IMR-90 (cell line): ENCODE results near the gene HKDC1. TPM values are rescaled to one million over a fixed set of nuclear protein-coding genes. Genes with fewer than 3 reads are reported as not detected.

Experiments
- ATAC-seq: fragments of 200-7000 bp; cut with Tn5 transposase; 2 replicates; pipeline ENCODE4 v1.9.1; 2020; ENCODE audit warnings: low read depth, mild to moderate bottlenecking, moderate library complexity
- BruUV-seq: library from RNA; stranded (reverse); fragments of 400-500 nt; replicated peaks from 2 replicates; lab custom pipeline; 2021; lab: Mats Ljungman, UMichigan
- CTCF ChIA-PET: fragments of 300-600 bp; formaldehyde crosslinking; extraction: SDS; loops from one replicate; lab custom pipeline; 2021; ENCODE audit warnings: antibody characterized with exemption; lab: Yijun Ruan, JAX
- POLR2A ChIA-PET: fragments of 300-600 bp; sonication (Branson Sonifier 250); formaldehyde crosslinking; loops from one replicate; lab custom pipeline; 2022; ENCODE audit warnings: antibody characterized with exemption; ENCODE audit not compliant: unreplicated experiment; lab: Charles Lee
- DNase-seq: peaks from one replicate; pipeline ENCODE4 v3.0.0; 2013
- H2AFZ ChIP-seq: replicated peaks from 2 replicates; pipeline ENCODE3; 2013; ENCODE audit warnings: low read length, mild to moderate bottlenecking; ENCODE audit not compliant: poor library complexity
- H2AK5ac ChIP-seq: 2 replicates; pipeline ENCODE4 v1.6.1; 2013; ENCODE audit warnings: low read depth, low read length, inconsistent platforms
- H2AK9ac ChIP-seq: replicated peaks from 2 replicates; pipeline ENCODE3; 2013; ENCODE audit warnings: mild to moderate bottlenecking, low read depth, low read length, moderate library complexity; ENCODE audit not compliant: poor library complexity
- H2BK120ac ChIP-seq: 2 replicates; pipeline ENCODE4 v1.6.1; 2013; ENCODE audit warnings: low read depth, low read length, inconsistent platforms
- H2BK15ac ChIP-seq: 3 replicates; pipeline ENCODE4 v1.6.1; 2013; ENCODE audit warnings: low read depth, low read length, inconsistent platforms
- H2BK20ac ChIP-seq: 2 replicates; pipeline ENCODE4 v1.6.1; 2013; ENCODE audit warnings: low read depth, mild to moderate bottlenecking, inconsistent platforms, low read length, moderate library complexity
- H2BK5ac ChIP-seq: 2 replicates; pipeline ENCODE4 v1.6.1; 2013; ENCODE audit warnings: mild to moderate bottlenecking, low read depth, low read length, inconsistent platforms; ENCODE audit not compliant: poor library complexity, severe bottlenecking
- H3K14ac ChIP-seq: replicated peaks from 2 replicates; pipeline ENCODE4 v1.6.1; 2013; ENCODE audit warnings: low read depth, low read length, inconsistent platforms
- H3K18ac ChIP-seq: 2 replicates; pipeline ENCODE4 v1.6.1; 2013; ENCODE audit warnings: low read depth, low read length, control low read depth
- H3K23ac ChIP-seq: 2 replicates; pipeline ENCODE4 v1.6.1; 2013; ENCODE audit warnings: low read depth, low read length, inconsistent platforms
- H3K27ac ChIP-seq: 2 replicates; pipeline ENCODE4 v1.5.1; 2013; ENCODE audit warnings: mild to moderate bottlenecking, control low read depth, low read length; ENCODE audit not compliant: insufficient read depth
- H3K27me3 ChIP-seq: 2 replicates; pipeline ENCODE4 v1.6.1; 2013; ENCODE audit warnings: low read length; ENCODE audit not compliant: control insufficient read depth, insufficient read depth
- H3K36me3 ChIP-seq: 2 replicates; pipeline ENCODE4 v1.6.1; 2013; ENCODE audit warnings: low read length, mixed read lengths; ENCODE audit not compliant: control insufficient read depth, insufficient read depth
- H3K4ac ChIP-seq: 2 replicates; pipeline ENCODE4 v1.6.1; 2013; ENCODE audit warnings: low read depth, low read length, inconsistent platforms
- H3K4me1 ChIP-seq: 2 replicates; pipeline ENCODE4 v1.6.1; 2013; ENCODE audit warnings: low read length, mixed read lengths; ENCODE audit not compliant: control insufficient read depth, insufficient read depth
- H3K4me2 ChIP-seq: 2 replicates; pipeline ENCODE4 v1.6.1; 2013; ENCODE audit warnings: low read depth, mild to moderate bottlenecking, control low read depth, low read length, moderate library complexity
- H3K4me3 ChIP-seq: 2 replicates; pipeline ENCODE4 v1.5.1; 2013; ENCODE audit warnings: low read depth, mild to moderate bottlenecking, control low read depth, low read length, moderate library complexity; ENCODE audit not compliant: insufficient read depth
- H3K56ac ChIP-seq: 2 replicates; pipeline ENCODE4 v1.6.1; 2013; ENCODE audit warnings: low read length, inconsistent platforms; ENCODE audit not compliant: insufficient read depth; ENCODE audit errors: extremely low read depth
- H3K79me1 ChIP-seq, 2 experiments: 2 replicates each; pipeline ENCODE4 v1.6.1; 2013; ENCODE audit warnings: low read length in 2 of 2, inconsistent platforms in 1 of 2, low read depth in 1 of 2
- H3K9ac ChIP-seq: 2 replicates; pipeline ENCODE4 v1.6.1; 2013; ENCODE audit warnings: low read depth, low read length, control low read depth
- H3K9me1 ChIP-seq: 2 replicates; pipeline ENCODE4 v1.6.1; 2013; ENCODE audit warnings: low read length, inconsistent platforms; ENCODE audit not compliant: insufficient read depth
- H3K9me3 ChIP-seq: 2 replicates; pipeline ENCODE4 v1.6.1; 2013; ENCODE audit warnings: low read length; ENCODE audit not compliant: control insufficient read depth, insufficient read depth
- H4K20me1 ChIP-seq: 2 replicates; pipeline ENCODE4 v1.6.1; 2013; ENCODE audit warnings: low read length, inconsistent platforms; ENCODE audit not compliant: insufficient read depth
- H4K5ac ChIP-seq: 2 replicates; pipeline ENCODE4 v1.6.1; 2013; ENCODE audit warnings: mild to moderate bottlenecking, low read depth, low read length, control low read depth
- H4K8ac ChIP-seq, 2 experiments: 2 replicates each; pipeline ENCODE4 v1.6.1; 2013; ENCODE audit warnings: low read depth in 2 of 2, low read length in 2 of 2, control low read depth in 1 of 2, inconsistent platforms in 1 of 2
- H4K91ac ChIP-seq: 2 replicates; pipeline ENCODE4 v1.6.1; 2013; ENCODE audit warnings: low read depth, low read length, inconsistent platforms; ENCODE audit not compliant: insufficient read depth
- RAD21 ChIP-seq: IDR thresholded peaks from 2 replicates; pipeline ENCODE4 v1.6.1; 2012; ENCODE audit warnings: low read length, improper control_type of control experiment
- RCOR1 ChIP-seq: IDR thresholded peaks from 2 replicates; pipeline ENCODE4 v1.6.1; 2012; ENCODE audit warnings: mild to moderate bottlenecking, low read length, improper control_type of control experiment; ENCODE audit not compliant: insufficient replicate concordance
- WGBS, 2 experiments: methylation state at CpG; one replicate each; pipeline versions ENCODE4 v1.1.5 to v1.1.7; 2013; ENCODE audit warnings: missing lambda C conversion rate in 2 of 2; ENCODE audit not compliant: insufficient read length in 1 of 2; ENCODE audit errors: extremely low coverage in 2 of 2; 5-methylcytosine and 5-hydroxymethylcytosine counted together
- dilution Hi-C: fragments of 300-500 bp; cut with HindIII; formaldehyde crosslinking; loops from one replicate; pipeline ENCODE4 v1.14.3; 2018; ENCODE audit warnings: low sequenced_read_pairs; ENCODE audit not compliant: unreplicated experiment
- in situ Hi-C: fragments of 300-500 bp; cut with MboI; formaldehyde crosslinking; loops from 3 replicates; pipeline ENCODE4 v1.14.3; 2019; ENCODE audit warnings: low sequenced_read_pairs, inconsistent platforms, mixed read lengths
- intact Hi-C: fragments of 100-400 bp; cut with micrococcal nuclease; formaldehyde crosslinking; loops from 2 replicates; pipeline ENCODE4 v1.10.0; 2022
- polyA plus RNA-seq, 3 experiments: library from polyadenylated mRNA; depleted of rRNA; stranded (reverse); fragments of >200 nt; gene quantifications; 2 replicates each; pipeline ENCODE4 v1.2.3, GENCODE V29; 2012; ENCODE audit warnings: low replicate concordance in 1 of 3
- total RNA-seq: library from RNA; depleted of rRNA; stranded (reverse); fragments of >200 nt; gene quantifications from 2 replicates; pipeline ENCODE4 v1.2.3, GENCODE V29; 2012
- TF ChIP-seq, protein P1 (sequence below): conservative IDR thresholded peaks from 2 replicates; pipeline ENCODE4 v1.5.1; 2012; ENCODE audit warnings: mild to moderate bottlenecking, low read depth, low read length, improper control_type of control experiment
- TF ChIP-seq, protein P2 (sequence below): fragments of 150-350 bp; IDR thresholded peaks from 2 replicates; pipeline ENCODE4 v1.6.1; 2017; ENCODE audit warnings: mild to moderate bottlenecking, antibody characterized with exemption, low read length, low read depth

HKDC1 gene
- total and polyA plus RNA-seq, 2 of the 4 experiments (the other 2 are of a cell fraction), result under 0.01 to 0.03 TPM

DNA sequence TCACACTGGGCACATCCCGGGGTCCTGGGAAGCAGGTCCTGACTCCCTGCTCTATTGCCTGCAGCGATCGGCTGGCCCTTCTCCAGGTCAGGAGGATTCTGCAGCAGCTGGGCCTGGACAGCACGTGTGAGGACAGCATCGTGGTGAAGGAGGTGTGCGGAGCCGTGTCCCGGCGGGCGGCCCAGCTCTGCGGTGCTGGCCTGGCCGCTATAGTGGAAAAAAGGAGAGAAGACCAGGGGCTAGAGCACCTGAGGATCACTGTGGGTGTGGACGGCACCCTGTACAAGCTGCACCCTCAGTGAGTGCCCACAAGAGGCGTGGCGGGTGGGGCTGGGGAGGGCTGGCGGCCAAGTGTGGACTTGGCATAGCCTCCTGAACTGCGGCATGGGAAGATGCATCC is 45.4 kb downstream of the HKDC1 start:
- intact Hi-C loops (loop anchor here (5.0 kb wide), 1 partner anchor 42 kb away; no protein-coding TSS in a partner anchor), in situ Hi-C loops (no loop called here), dilution Hi-C loops (no loop called here)
- WGBS, 2 experiments, result 82% methylated on average over 4 of the region's 17 CpGs; no CpG with 5 or more reads in 1 of the 2 experiments
- no peaks in the 10 kb centered on the region for H3K4me1 ChIP-seq
- no peak overlapping the region for H2AK5ac ChIP-seq
- POLR2A ChIA-PET, result no interaction called here
- H3K23ac ChIP-seq, result no peak overlapping the region
- no peak overlapping the region for H4K8ac ChIP-seq
- H3K9me3 ChIP-seq, result no peaks in the 10 kb centered on the region
- no peaks in the 10 kb centered on the region for H3K79me1 ChIP-seq
- BruUV-seq, result no TSS peak
- H3K4me2 ChIP-seq, result no peak overlapping the region
- no peak overlapping the region for H2BK20ac ChIP-seq
- H2BK120ac ChIP-seq, result no peak overlapping the region
- H2AFZ ChIP-seq, result no peak overlapping the region
- no peak overlapping the region for H2BK15ac ChIP-seq
- no peak overlapping the region for H3K27ac ChIP-seq
- no peaks in the 10 kb centered on the region for H3K36me3 ChIP-seq
- H4K91ac ChIP-seq, result no peak overlapping the region
- H3K14ac ChIP-seq, result no peak overlapping the region
- no peak overlapping the region for H3K56ac ChIP-seq
- no peak overlapping the region for H3K18ac ChIP-seq
- no peak overlapping the region for H2AK9ac ChIP-seq
- TF ChIP-seq, protein P1, sequence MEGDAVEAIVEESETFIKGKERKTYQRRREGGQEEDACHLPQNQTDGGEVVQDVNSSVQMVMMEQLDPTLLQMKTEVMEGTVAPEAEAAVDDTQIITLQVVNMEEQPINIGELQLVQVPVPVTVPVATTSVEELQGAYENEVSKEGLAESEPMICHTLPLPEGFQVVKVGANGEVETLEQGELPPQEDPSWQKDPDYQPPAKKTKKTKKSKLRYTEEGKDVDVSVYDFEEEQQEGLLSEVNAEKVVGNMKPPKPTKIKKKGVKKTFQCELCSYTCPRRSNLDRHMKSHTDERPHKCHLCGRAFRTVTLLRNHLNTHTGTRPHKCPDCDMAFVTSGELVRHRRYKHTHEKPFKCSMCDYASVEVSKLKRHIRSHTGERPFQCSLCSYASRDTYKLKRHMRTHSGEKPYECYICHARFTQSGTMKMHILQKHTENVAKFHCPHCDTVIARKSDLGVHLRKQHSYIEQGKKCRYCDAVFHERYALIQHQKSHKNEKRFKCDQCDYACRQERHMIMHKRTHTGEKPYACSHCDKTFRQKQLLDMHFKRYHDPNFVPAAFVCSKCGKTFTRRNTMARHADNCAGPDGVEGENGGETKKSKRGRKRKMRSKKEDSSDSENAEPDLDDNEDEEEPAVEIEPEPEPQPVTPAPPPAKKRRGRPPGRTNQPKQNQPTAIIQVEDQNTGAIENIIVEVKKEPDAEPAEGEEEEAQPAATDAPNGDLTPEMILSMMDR, result no peak
- no peak for TF ChIP-seq RAD21
- no peak for TF ChIP-seq RCOR1
- TF ChIP-seq, protein P2, sequence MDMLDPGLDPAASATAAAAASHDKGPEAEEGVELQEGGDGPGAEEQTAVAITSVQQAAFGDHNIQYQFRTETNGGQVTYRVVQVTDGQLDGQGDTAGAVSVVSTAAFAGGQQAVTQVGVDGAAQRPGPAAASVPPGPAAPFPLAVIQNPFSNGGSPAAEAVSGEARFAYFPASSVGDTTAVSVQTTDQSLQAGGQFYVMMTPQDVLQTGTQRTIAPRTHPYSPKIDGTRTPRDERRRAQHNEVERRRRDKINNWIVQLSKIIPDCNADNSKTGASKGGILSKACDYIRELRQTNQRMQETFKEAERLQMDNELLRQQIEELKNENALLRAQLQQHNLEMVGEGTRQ, result no peak
- no peak overlapping the region for H3K4ac ChIP-seq
- H3K9me1 ChIP-seq, result no peaks in the 10 kb centered on the region
- no peak overlapping the region for H3K9ac ChIP-seq
- no peak overlapping the region for H3K4me3 ChIP-seq
- no peak for ATAC-seq
- H3K27me3 ChIP-seq, result peaks cover 63% of the 10 kb centered on the region
- CTCF ChIA-PET, result no interaction called here
- no peaks in the 10 kb centered on the region for H4K20me1 ChIP-seq
- H2BK5ac ChIP-seq, result no peak overlapping the region
- no peak for DNase-seq
- no peak overlapping the region for H4K5ac ChIP-seq
